Panc1 (cell line): ENCODE measurements around the gene MAPKAP1.

ENCODE experiments used
- CTCF ChIP-seq: fragments of 450-650 bp; IDR thresholded peaks from 2 replicates; pipeline ENCODE4 v1.5.1; 2017; ENCODE audit warnings: mild to moderate bottlenecking
- POLR2AphosphoS5 ChIP-seq: IDR thresholded peaks from 2 replicates; pipeline ENCODE4 v1.6.1; 2012; ENCODE audit warnings: mild to moderate bottlenecking, low read depth, low read length, moderate library complexity
- REST ChIP-seq, 2 experiments: IDR thresholded peaks; 2 replicates each; pipeline ENCODE4 v1.6.1; 2011 to 2012; ENCODE audit warnings: low read depth in 2 of 2, control low read depth in 1 of 2, low read length in 1 of 2, mild to moderate bottlenecking in 1 of 2, moderate library complexity in 1 of 2; ENCODE audit not compliant: insufficient read depth in 1 of 2
- SIN3A ChIP-seq: IDR thresholded peaks from 2 replicates; pipeline ENCODE4 v1.6.1; 2012; ENCODE audit warnings: low read depth, mild to moderate bottlenecking, low read length, moderate library complexity, borderline replicate concordance; ENCODE audit not compliant: insufficient read depth
- TCF7L2 ChIP-seq: IDR thresholded peaks from 2 replicates; pipeline ENCODE4 v1.6.1; 2011; ENCODE audit warnings: mild to moderate bottlenecking, low read depth, low read length, inconsistent platforms

- TF ChIP-seq CTCF (no peak), POLR2AphosphoS5 (no peak), REST (IDR thresholded peaks at IDR 0.05; ENCODE audit: insufficient read depth in 1 of 2, low read depth in 2 of 2, low read length in 1 of 2) (no peak), SIN3A (no peak), TCF7L2 (no peak)
Measured at GRCh38 chr9:125564631-125565030, 142.4 kb downstream of the MAPKAP1 start.
